ENCODE measurements around the gene PTPRG.

The PTPRG gene

GRCh38 chr3:61848885-61849284 is 287.5 kb downstream of the PTPRG start:
- Histone ChIP-seq H3K4me3 (ENCODE audit: low read length) (no peak overlapping the region), H3K36me3 (ENCODE audit: insufficient read depth, low read depth, low read length) (no peaks in the 10 kb centered on the region), H3K4me1 (ENCODE audit: insufficient read depth, low read length) (peaks cover 38% of the 10 kb centered on the region), H3K9ac (ENCODE audit: low read depth, low read length) (peak overlapping the region; percentile 6; the same call in 1 of the 2 replicates), H3K27me3 (ENCODE audit: insufficient read depth, low read length) (no peaks in the 10 kb centered on the region), H3K27ac (ENCODE audit: low read length) (no peak overlapping the region), H3K9me3 (ENCODE audit: insufficient read depth, low read depth, low read length) (no peaks in the 10 kb centered on the region)

- Histone ChIP-seq H3K27ac (ENCODE audit: low read length) (no peak overlapping the region), H3K27me3 (ENCODE audit: insufficient read depth, low read length) (no peaks in the 10 kb centered on the region), H3K9ac (ENCODE audit: low read depth, low read length) (no peak overlapping the region), H3K4me3 (ENCODE audit: low read length) (no peak overlapping the region), H3K4me1 (ENCODE audit: insufficient read depth, low read length) (peaks cover 9% of the 10 kb centered on the region), H3K9me3 (ENCODE audit: insufficient read depth, low read depth, low read length) (no peaks in the 10 kb centered on the region), H3K36me3 (ENCODE audit: insufficient read depth, low read depth, low read length) (no peaks in the 10 kb centered on the region)
Measured at GRCh38 chr3:61853912-61854311, 292.5 kb downstream of the PTPRG start.

GRCh38 chr3:61855211-61855610 is 293.8 kb downstream of the PTPRG start:
- Histone ChIP-seq H3K36me3 (ENCODE audit: insufficient read depth, low read depth, low read length) (no peaks in the 10 kb centered on the region), H3K4me3 (ENCODE audit: low read length) (no peak overlapping the region)

GRCh38 chr3:61857297-61857696 is 295.9 kb downstream of the PTPRG start:
- Histone ChIP-seq H3K4me3 (ENCODE audit: low read length) (no peak overlapping the region), H3K9me3 (ENCODE audit: insufficient read depth, low read depth, low read length) (no peaks in the 10 kb centered on the region), H3K4me1 (ENCODE audit: insufficient read depth, low read length) (peaks cover 12% of the 10 kb centered on the region), H3K27me3 (ENCODE audit: insufficient read depth, low read length) (no peaks in the 10 kb centered on the region), H3K27ac (ENCODE audit: low read length) (no peak overlapping the region), H3K36me3 (ENCODE audit: insufficient read depth, low read depth, low read length) (no peaks in the 10 kb centered on the region), H3K9ac (ENCODE audit: low read depth, low read length) (no peak overlapping the region)

More at GRCh38 chr3:61855211-61855610, 293.8 kb downstream of the PTPRG start:
- no peak overlapping the region for H3K27ac ChIP-seq (ENCODE audit: low read length)
- no peaks in the 10 kb centered on the region for H3K9me3 ChIP-seq (ENCODE audit: insufficient read depth, low read depth, low read length)
- no peaks in the 10 kb centered on the region for H3K27me3 ChIP-seq (ENCODE audit: insufficient read depth, low read length)
- no peak overlapping the region for H3K9ac ChIP-seq (ENCODE audit: low read depth, low read length)
- peaks cover 2% of the 10 kb centered on the region for H3K4me1 ChIP-seq (ENCODE audit: insufficient read depth, low read length)

- Histone ChIP-seq H3K36me3 (ENCODE audit: insufficient read depth, low read depth, low read length) (no peaks in the 10 kb centered on the region), H3K9ac (ENCODE audit: low read depth, low read length) (no peak overlapping the region), H3K27ac (ENCODE audit: low read length) (no peak overlapping the region), H3K9me3 (ENCODE audit: insufficient read depth, low read depth, low read length) (no peaks in the 10 kb centered on the region), H3K4me3 (ENCODE audit: low read length) (no peak overlapping the region), H3K27me3 (ENCODE audit: insufficient read depth, low read length) (no peaks in the 10 kb centered on the region), H3K4me1 (ENCODE audit: insufficient read depth, low read length) (peaks cover 12% of the 10 kb centered on the region)
Measured at GRCh38 chr3:61858054-61858453, 296.7 kb downstream of the PTPRG start.

- Histone ChIP-seq H3K9me3 (ENCODE audit: insufficient read depth, low read depth, low read length) (no peaks in the 10 kb centered on the region), H3K4me1 (ENCODE audit: insufficient read depth, low read length) (peaks cover 15% of the 10 kb centered on the region), H3K9ac (ENCODE audit: low read depth, low read length) (no peak overlapping the region), H3K27ac (ENCODE audit: low read length) (no peak overlapping the region), H3K4me3 (ENCODE audit: low read length) (no peak overlapping the region), H3K27me3 (ENCODE audit: insufficient read depth, low read length) (no peaks in the 10 kb centered on the region), H3K36me3 (ENCODE audit: insufficient read depth, low read depth, low read length) (no peaks in the 10 kb centered on the region)
Measured at GRCh38 chr3:61861410-61861809, 300.0 kb downstream of the PTPRG start.

- Histone ChIP-seq H3K4me1 (ENCODE audit: insufficient read depth, low read length) (peaks cover 15% of the 10 kb centered on the region), H3K27me3 (ENCODE audit: insufficient read depth, low read length) (no peaks in the 10 kb centered on the region), H3K4me3 (ENCODE audit: low read length) (no peak overlapping the region), H3K9ac (ENCODE audit: low read depth, low read length) (no peak overlapping the region), H3K36me3 (ENCODE audit: insufficient read depth, low read depth, low read length) (no peaks in the 10 kb centered on the region), H3K27ac (ENCODE audit: low read length) (no peak overlapping the region), H3K9me3 (ENCODE audit: insufficient read depth, low read depth, low read length) (no peaks in the 10 kb centered on the region)
Measured at GRCh38 chr3:61862614-61863289, 301.4 kb downstream of the PTPRG start.

GRCh38 chr3:61863579-61863978 is 302.2 kb downstream of the PTPRG start:
- no peak overlapping the region for H3K4me3 ChIP-seq (ENCODE audit: low read length)
- peaks cover 15% of the 10 kb centered on the region for H3K4me1 ChIP-seq (ENCODE audit: insufficient read depth, low read length)
- H3K9ac ChIP-seq (ENCODE audit: low read depth, low read length) = no peak overlapping the region
- no peaks in the 10 kb centered on the region for H3K36me3 ChIP-seq (ENCODE audit: insufficient read depth, low read depth, low read length)
- H3K9me3 ChIP-seq (ENCODE audit: insufficient read depth, low read depth, low read length) = no peaks in the 10 kb centered on the region
- no peak overlapping the region for H3K27ac ChIP-seq (ENCODE audit: low read length)
- H3K27me3 ChIP-seq (ENCODE audit: insufficient read depth, low read length) = no peaks in the 10 kb centered on the region

GRCh38 chr3:61864886-61865285 is 303.5 kb downstream of the PTPRG start:
- Histone ChIP-seq H3K27me3 (ENCODE audit: insufficient read depth, low read length) (no peaks in the 10 kb centered on the region), H3K4me1 (ENCODE audit: insufficient read depth, low read length) (peaks cover 21% of the 10 kb centered on the region), H3K4me3 (ENCODE audit: low read length) (no peak overlapping the region), H3K9me3 (ENCODE audit: insufficient read depth, low read depth, low read length) (no peaks in the 10 kb centered on the region), H3K9ac (ENCODE audit: low read depth, low read length) (no peak overlapping the region), H3K36me3 (ENCODE audit: insufficient read depth, low read depth, low read length) (no peaks in the 10 kb centered on the region), H3K27ac (ENCODE audit: low read length) (no peak overlapping the region)

GRCh38 chr3:61865466-61866152 is 304.2 kb downstream of the PTPRG start:
- Histone ChIP-seq H3K4me1 (ENCODE audit: insufficient read depth, low read length) (peaks cover 20% of the 10 kb centered on the region), H3K27me3 (ENCODE audit: insufficient read depth, low read length) (no peaks in the 10 kb centered on the region), H3K27ac (ENCODE audit: low read length) (no peak overlapping the region), H3K36me3 (ENCODE audit: insufficient read depth, low read depth, low read length) (no peaks in the 10 kb centered on the region), H3K9ac (ENCODE audit: low read depth, low read length) (no peak overlapping the region), H3K4me3 (ENCODE audit: low read length) (no peak overlapping the region), H3K9me3 (ENCODE audit: insufficient read depth, low read depth, low read length) (no peaks in the 10 kb centered on the region)

GRCh38 chr3:61866153-61866542 is 304.8 kb downstream of the PTPRG start:
- Histone ChIP-seq H3K9ac (ENCODE audit: low read depth, low read length) (no peak overlapping the region), H3K36me3 (ENCODE audit: insufficient read depth, low read depth, low read length) (no peaks in the 10 kb centered on the region), H3K4me1 (ENCODE audit: insufficient read depth, low read length) (peaks cover 16% of the 10 kb centered on the region), H3K9me3 (ENCODE audit: insufficient read depth, low read depth, low read length) (no peaks in the 10 kb centered on the region), H3K4me3 (ENCODE audit: low read length) (no peak overlapping the region), H3K27me3 (ENCODE audit: insufficient read depth, low read length) (no peaks in the 10 kb centered on the region), H3K27ac (ENCODE audit: low read length) (no peak overlapping the region)

- H3K27me3 ChIP-seq (ENCODE audit: insufficient read depth, low read length) = no peaks in the 10 kb centered on the region
- H3K36me3 ChIP-seq (ENCODE audit: insufficient read depth, low read depth, low read length) = no peaks in the 10 kb centered on the region
- peaks cover 22% of the 10 kb centered on the region; the same call in 1 of the 2 replicates for H3K4me1 ChIP-seq (ENCODE audit: insufficient read depth, low read length)
- H3K9me3 ChIP-seq (ENCODE audit: insufficient read depth, low read depth, low read length) = no peaks in the 10 kb centered on the region
- no peak overlapping the region for H3K4me3 ChIP-seq (ENCODE audit: low read length)
- H3K9ac ChIP-seq (ENCODE audit: low read depth, low read length) = no peak overlapping the region
- H3K27ac ChIP-seq (ENCODE audit: low read length) = no peak overlapping the region
Measured at GRCh38 chr3:61866961-61867461, 305.6 kb downstream of the PTPRG start.

Measured in iPS-20b (cell line).